ENCODE results near the gene COL11A2.

GRCh38 chr6:33177552-33178446 is 14.5 kb downstream of the COL11A2 start:
- TF ChIP-seq CTCF (IDR thresholded peaks at IDR 0.05; ENCODE audit: borderline replicate concordance, extremely low read depth, low read length, poor library complexity, severe bottlenecking) (no peak), EZH2 (IDR thresholded peaks at IDR 0.05; ENCODE audit: borderline replicate concordance, low read depth, low read length, severe bottlenecking) (no peak)

Measured in DND-41 (cell line).